Astrocyte of the spinal cord (primary cell): ENCODE results near the gene IGSF8.

ENCODE experiments used
- DNase-seq: peaks from one replicate; pipeline ENCODE4 v3.0.0; 2011; ENCODE audit warnings: low read depth, low spot score
- H3K4me3 ChIP-seq: 2 replicates; pipeline ENCODE4 v1.5.1; 2011; ENCODE audit warnings: low read depth, mild to moderate bottlenecking, low read length, moderate library complexity
- in situ Hi-C: cut with HindIII; loops from 2 replicates; pipeline ENCODE4 v1.10.0; 2017; ENCODE audit warnings: low sequenced_read_pairs
- TF ChIP-seq, protein P1 (sequence below): IDR thresholded peaks from 2 replicates; pipeline ENCODE4 v1.5.1; 2012; ENCODE audit warnings: low read depth, mild to moderate bottlenecking, low read length, inconsistent platforms

IGSF8 gene

DNA sequence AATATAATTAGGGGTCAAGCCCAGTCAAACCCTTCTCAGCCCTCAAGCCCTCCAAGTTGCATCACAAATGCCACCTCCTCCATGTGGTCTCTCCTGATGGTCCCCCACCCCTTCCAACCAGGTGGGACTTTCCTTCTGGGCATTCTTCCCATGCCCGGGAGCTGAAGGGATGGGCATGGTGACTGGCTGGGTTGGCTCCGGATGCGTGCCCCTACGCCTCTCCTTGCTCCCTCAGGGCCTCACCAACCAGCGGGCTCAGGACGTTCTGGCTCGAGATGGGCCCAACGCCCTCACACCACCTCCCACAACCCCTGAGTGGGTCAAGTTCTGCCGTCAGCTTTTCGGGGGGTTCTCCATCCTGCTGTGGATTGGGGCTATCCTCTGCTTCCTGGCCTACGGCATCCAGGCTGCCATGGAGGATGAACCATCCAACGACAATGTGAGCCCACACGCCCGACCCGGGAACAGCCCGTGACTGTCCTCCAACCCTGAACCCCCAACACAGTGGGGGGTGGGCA, 24.6 kb upstream of the IGSF8 start:
- TF ChIP-seq, protein P1, sequence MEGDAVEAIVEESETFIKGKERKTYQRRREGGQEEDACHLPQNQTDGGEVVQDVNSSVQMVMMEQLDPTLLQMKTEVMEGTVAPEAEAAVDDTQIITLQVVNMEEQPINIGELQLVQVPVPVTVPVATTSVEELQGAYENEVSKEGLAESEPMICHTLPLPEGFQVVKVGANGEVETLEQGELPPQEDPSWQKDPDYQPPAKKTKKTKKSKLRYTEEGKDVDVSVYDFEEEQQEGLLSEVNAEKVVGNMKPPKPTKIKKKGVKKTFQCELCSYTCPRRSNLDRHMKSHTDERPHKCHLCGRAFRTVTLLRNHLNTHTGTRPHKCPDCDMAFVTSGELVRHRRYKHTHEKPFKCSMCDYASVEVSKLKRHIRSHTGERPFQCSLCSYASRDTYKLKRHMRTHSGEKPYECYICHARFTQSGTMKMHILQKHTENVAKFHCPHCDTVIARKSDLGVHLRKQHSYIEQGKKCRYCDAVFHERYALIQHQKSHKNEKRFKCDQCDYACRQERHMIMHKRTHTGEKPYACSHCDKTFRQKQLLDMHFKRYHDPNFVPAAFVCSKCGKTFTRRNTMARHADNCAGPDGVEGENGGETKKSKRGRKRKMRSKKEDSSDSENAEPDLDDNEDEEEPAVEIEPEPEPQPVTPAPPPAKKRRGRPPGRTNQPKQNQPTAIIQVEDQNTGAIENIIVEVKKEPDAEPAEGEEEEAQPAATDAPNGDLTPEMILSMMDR: no peak
- no peak for DNase-seq
- in situ Hi-C loops: no loop called here
- no peak overlapping the region for H3K4me3 ChIP-seq

DNA sequence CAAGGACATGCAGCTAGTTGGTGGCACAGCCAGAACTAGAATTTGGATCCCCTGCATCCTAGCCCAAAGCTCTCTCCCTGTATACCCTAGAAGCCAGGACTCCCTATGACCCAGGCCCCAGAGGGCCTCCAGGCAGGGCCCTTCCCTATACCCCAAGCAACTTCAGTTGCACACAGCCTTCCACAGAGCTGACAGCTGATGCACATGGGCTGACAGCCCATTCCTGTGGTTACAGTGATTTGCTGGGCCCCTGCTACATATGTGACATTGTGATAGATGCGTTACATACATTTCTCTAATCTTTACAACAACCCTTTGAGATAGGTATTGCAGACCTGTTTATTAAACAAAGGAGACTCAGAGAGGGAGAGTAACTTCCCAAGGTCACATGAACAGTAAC, 23.0 kb upstream of the IGSF8 start:
- DNase-seq: no peak
- H3K4me3 ChIP-seq: no peak overlapping the region
- TF ChIP-seq, protein P1: no peak
- in situ Hi-C loops: no loop called here

DNA sequence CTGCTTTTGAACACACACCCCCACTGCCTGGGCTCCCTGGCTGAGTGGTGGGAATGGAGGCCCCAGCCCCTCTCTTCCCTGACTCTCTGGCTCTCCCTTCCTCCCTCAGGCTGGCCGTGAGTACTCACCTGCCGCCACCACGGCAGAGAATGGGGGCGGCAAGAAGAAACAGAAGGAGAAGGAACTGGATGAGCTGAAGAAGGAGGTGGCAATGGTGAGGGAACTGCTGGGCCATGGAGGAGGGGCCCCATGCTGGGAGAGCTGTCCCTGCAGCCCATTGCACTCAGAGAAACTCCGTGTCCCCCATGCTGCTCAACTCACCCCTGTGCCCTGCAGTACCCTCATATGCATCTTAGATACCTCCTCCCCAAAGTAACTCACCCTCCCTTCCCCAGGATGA, 22.4 kb upstream of the IGSF8 start:
- TF ChIP-seq, protein P1: no peak
- in situ Hi-C loops: no loop called here
- DNase-seq: no peak
- H3K4me3 ChIP-seq: no peak overlapping the region

DNA sequence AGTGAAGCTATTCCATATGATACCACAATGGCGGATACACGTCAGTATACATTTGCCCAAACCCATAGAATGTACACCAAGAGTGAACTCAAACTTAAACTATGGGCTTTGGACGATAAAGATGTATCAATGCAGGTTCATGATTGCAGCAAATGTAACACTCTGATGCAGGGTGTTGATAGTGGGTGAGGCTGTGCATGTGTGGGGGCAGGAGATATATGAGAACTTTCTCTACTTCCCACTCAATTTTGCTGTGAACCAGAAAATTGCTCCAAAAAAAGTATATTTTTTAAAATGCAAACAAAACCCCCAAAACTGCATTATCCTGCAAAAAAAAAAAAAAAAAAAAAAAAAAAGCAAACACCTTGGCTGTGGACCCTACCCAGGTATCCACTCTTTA, 20.5 kb upstream of the IGSF8 start:
- TF ChIP-seq, protein P1: no peak
- H3K4me3 ChIP-seq: no peak overlapping the region
- DNase-seq: no peak
- in situ Hi-C loops: no loop called here

DNA sequence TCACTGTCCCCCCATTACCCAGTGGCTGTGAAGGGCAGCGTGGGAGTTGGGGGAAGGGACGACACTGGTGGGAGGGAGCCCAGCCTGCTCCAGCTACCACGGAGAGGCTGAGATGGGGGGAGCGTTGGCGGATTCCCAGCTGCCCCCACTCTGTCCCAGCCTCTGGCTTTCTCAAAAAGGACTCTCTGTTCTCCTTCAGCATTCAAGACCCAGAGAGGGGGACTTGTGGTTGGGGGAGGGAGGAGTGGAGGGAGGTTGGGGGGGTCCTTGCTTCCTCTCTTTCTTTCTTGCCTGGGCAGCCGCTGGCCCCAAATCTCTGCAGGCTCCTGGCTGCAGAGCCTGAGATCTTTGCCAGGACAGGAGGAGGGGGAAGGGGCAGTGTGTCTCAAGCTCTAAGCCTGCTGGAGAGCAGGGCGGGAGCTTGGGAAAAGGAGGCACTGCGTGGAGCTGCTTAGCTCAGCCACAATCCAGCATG, 19.3 kb upstream of the IGSF8 start:
- in situ Hi-C loops: no loop called here

DNA sequence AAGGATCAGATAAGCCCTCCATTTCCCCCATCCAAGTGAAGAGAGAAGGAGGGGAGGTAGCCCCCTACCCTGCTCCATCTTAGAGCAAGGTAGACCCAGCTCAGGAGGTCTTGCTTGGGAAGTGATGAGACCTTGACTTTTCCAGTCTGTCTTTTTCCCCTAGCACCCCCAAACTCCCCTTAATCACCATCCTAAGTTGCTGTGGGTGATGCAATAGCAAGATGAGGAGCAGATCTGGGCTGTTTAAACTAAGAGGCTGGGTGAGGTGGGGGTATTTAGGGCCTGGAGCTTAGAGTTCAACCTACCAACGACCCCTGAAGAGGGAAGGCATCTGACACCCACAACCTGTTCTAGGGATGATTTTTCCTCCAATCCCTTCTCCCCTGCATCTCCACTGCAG, 18.9 kb upstream of the IGSF8 start:
- TF ChIP-seq, protein P1: no peak
- peak overlapping the region; percentile 35 for H3K4me3 ChIP-seq

More for the DNA sequence above, 19.3 kb upstream of the IGSF8 start:
- TF ChIP-seq, protein P1: no peak
- H3K4me3 ChIP-seq: peak overlapping the region; percentile 35
- DNase-seq: peak; percentile 60

More for the DNA sequence above, 18.9 kb upstream of the IGSF8 start:
- in situ Hi-C loops: no loop called here
- DNase-seq: no peak
